K562 (cell line): ENCODE measurements around the gene ZFP57. TPM values are rescaled to one million over a fixed set of nuclear protein-coding genes. Genes with fewer than 3 reads are reported as not detected.
A peak's percentile ranks its signal among the peaks of the same experiment; 100 is the strongest.

Source experiments
- AFF1 ChIP-seq, 2 experiments: fragments of 450-650 bp; IDR thresholded peaks; 2 replicates each; pipeline ENCODE4 v1.6.1; 2018; ENCODE audit warnings: mild to moderate bottlenecking in 2 of 2, low read depth in 1 of 2; ENCODE audit not compliant: partially characterized antibody in 2 of 2
- ARID3A ChIP-seq: IDR thresholded peaks from 2 replicates; pipeline ENCODE4 v1.6.1; 2012; ENCODE audit warnings: low read depth, low read length, improper control_type of control experiment, borderline replicate concordance
- ARNT ChIP-seq, 2 experiments: fragments of 450-650 bp; IDR thresholded peaks; 2 replicates each; pipeline ENCODE4 v1.6.1; 2016; ENCODE audit warnings: mild to moderate bottlenecking in 1 of 2
- CREB1 ChIP-seq, 2 experiments: sonication (generic) in 1 of 2; formaldehyde crosslinking in 1 of 2; IDR thresholded peaks; 2 replicates each; pipeline versions ENCODE4 v1.6.1 to v1.8.0; 2012 to 2022; ENCODE audit warnings: inconsistent platforms in 1 of 2, mild to moderate bottlenecking in 1 of 2, missing genetic modification reagents in 1 of 2, moderate library complexity in 1 of 2
- DMBX1 ChIP-seq: fragments of 250-450 bp; sonication (Bioruptor Pico); IDR thresholded peaks from 2 replicates; pipeline ENCODE4 v1.8.0; 2022; ENCODE audit warnings: inconsistent platforms, mild to moderate bottlenecking, moderate library complexity, borderline replicate concordance
- E2F3 ChIP-seq: fragments of 250-450 bp; sonication (Bioruptor Pico); IDR thresholded peaks from 2 replicates; pipeline ENCODE4 v1.4.0; 2020; ENCODE audit warnings: mild to moderate bottlenecking
- ESRRA ChIP-seq: fragments of 450-650 bp; IDR thresholded peaks from 2 replicates; pipeline ENCODE4 v1.6.1; 2014; ENCODE audit warnings: low read depth, mild to moderate bottlenecking, moderate library complexity, borderline replicate concordance
- JUN ChIP-seq, 2 experiments: sonication (generic) in 1 of 2; formaldehyde crosslinking in 1 of 2; IDR thresholded peaks; 2 replicates each; pipeline versions ENCODE4 v1.6.1 to v1.8.0; 2012 to 2022; ENCODE audit warnings: borderline replicate concordance in 2 of 2, mild to moderate bottlenecking in 2 of 2, improper control_type of control experiment in 1 of 2, low read depth in 1 of 2, low read length in 1 of 2, missing genetic modification reagents in 1 of 2
- RBM22 ChIP-seq: fragments of 200-400 bp; formaldehyde crosslinking; IDR thresholded peaks from 2 replicates; pipeline ENCODE4 v1.6.1; 2018; ENCODE audit warnings: low read length, low read depth; ENCODE audit not compliant: poor library complexity, severe bottlenecking
- ZBTB12 ChIP-seq: fragments of 250-450 bp; sonication (Bioruptor Pico); IDR thresholded peaks from 2 replicates; pipeline ENCODE4 v1.4.0; 2020
- ZBTB34 ChIP-seq: fragments of 250-450 bp; sonication (Bioruptor Pico); IDR thresholded peaks from 2 replicates; pipeline ENCODE4 v1.8.0; 2021; ENCODE audit warnings: mild to moderate bottlenecking, moderate library complexity
- ZBTB5 ChIP-seq: fragments of 450-650 bp; IDR thresholded peaks from 2 replicates; pipeline ENCODE4 v1.6.1; 2017; ENCODE audit warnings: antibody characterized with exemption
- polyA plus RNA-seq, 8 experiments: library from polyadenylated mRNA; depleted of rRNA in 4 of 8; stranded (reverse) in 5 of 8; unstranded in 3 of 8; fragments of >200 nt; fragmentation: Nextera tagmentation in 2 of 8; fragmentation: Illumina TruSeq in 1 of 8; extraction: Ambion mirVana in 2 of 8; extraction: Trizol in 1 of 8; gene quantifications; 2 replicates each; pipeline versions ENCODE4 v1.2.1 to v1.2.3, GENCODE V29; 2011 to 2014; ENCODE audit warnings: inconsistent platforms in 1 of 8, missing spikeins in 1 of 8
- total RNA-seq, 7 experiments: library from RNA; depleted of rRNA in 6 of 7; stranded (reverse); fragments of >200 nt in 6 of 7; fragmentation: Illumina TruSeq in 2 of 7; extraction: Trizol in 2 of 7; gene quantifications; 2 replicates each; pipeline versions ENCODE4 v1.2.1 to v1.2.3, GENCODE V29; 2011 to 2021; ENCODE audit warnings: low replicate concordance in 1 of 7

ZFP57 gene
- total and polyA plus RNA-seq, 9 of the 15 experiments (the other 6 are each of a cell fraction or from before 2014, with no cell fraction given) = 0.04 to 0.28 (median 0.13) TPM

GRCh38 chr6:29649701-29650673 is 31.0 kb downstream of the ZFP57 start (continued):
- TF ChIP-seq ZBTB34 (CRISPR knock-in tag) (no peak), ARID3A (no peak), RBM22 (no peak), JUN (IDR thresholded peaks at IDR 0.05; ENCODE audit: borderline replicate concordance, low read depth, low read length) (no peak), JUN (CRISPR knock-in tag; IDR thresholded peaks at IDR 0.05; ENCODE audit: borderline replicate concordance) (no peak), ARNT (IDR thresholded peaks at IDR 0.05) (no peak; a peak in 1 of 4 replicates), ESRRA (peak; percentile 65; the same call in 1 of the 2 replicates), CREB1 (IDR thresholded peaks at IDR 0.05) (peak; percentile 93), CREB1 (CRISPR knock-in tag; IDR thresholded peaks at IDR 0.05) (peak; percentile 98), AFF1 (IDR thresholded peaks at IDR 0.05; ENCODE audit: low read depth in 1 of 2, partially characterized antibody in 2 of 2) (peak in 1 of 2 experiments; percentile 49), E2F3 (CRISPR knock-in tag) (no peak), ZBTB5 (no peak), ZBTB12 (peak; percentile 93), DMBX1 (CRISPR knock-in tag) (no peak)
